ENCODE measurements around the gene PLCE1. TPM values are rescaled to one million over a fixed set of nuclear protein-coding genes. Genes with fewer than 3 reads are reported as not detected.

Gene PLCE1
- total RNA-seq, 2 experiments from 2014 or later, result not detected

DNA sequence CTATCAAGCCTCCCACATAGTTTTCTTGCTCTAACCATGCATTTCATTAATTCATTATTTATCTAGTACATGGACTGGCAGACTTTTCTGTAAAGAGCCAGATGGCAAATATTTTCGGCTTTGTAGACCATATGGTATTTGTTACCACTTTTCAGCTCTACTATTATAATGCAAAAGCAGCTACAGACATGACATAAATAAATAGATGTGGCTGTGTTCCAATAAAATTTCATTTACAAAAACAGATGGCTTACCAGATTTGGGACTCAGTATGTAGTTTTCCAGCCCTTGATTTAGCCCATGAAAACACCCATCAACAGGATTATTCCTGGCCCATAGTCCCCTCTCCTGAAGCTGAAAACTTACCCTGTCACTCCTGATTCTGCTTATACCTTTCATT is 32.1 kb downstream of the PLCE1 start:
- no peaks in the 10 kb centered on the region for H3K4me1 Mint-ChIP-seq
- H3K27ac Mint-ChIP-seq, result no peak overlapping the region
- no peaks in the 10 kb centered on the region for H3K36me3 Mint-ChIP-seq
- H3K9me3 Mint-ChIP-seq, result peaks cover 19% of the 10 kb centered on the region
- H3K27me3 Mint-ChIP-seq, result peaks cover 12% of the 10 kb centered on the region
- DNase-seq, result no peak
- H3K4me3 Mint-ChIP-seq, result no peak overlapping the region

DNA sequence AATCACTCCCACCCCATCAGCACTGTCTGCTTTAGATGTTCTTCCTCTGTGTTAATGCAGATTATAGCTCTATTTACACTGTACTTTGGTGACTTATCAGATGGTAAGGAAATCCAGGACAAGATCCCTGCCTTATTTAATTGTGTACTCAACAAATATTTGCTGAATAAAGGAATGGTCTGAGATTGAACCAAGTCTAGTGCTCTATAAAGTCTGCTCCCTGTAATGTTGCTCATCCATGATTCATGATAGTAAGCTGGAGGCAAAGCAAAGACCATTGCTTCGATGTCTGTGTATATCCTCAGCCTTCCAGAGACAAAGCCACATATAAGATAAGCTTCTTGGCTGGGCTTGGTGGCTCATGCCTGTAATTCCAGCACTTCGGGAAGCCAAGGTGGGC is 33.5 kb downstream of the PLCE1 start:
- H3K36me3 Mint-ChIP-seq, result no peaks in the 10 kb centered on the region
- H3K9me3 Mint-ChIP-seq, result peaks cover 24% of the 10 kb centered on the region
- H3K4me3 Mint-ChIP-seq, result no peak overlapping the region
- no peak for DNase-seq
- H3K27ac Mint-ChIP-seq, result no peak overlapping the region
- H3K4me1 Mint-ChIP-seq, result no peaks in the 10 kb centered on the region
- peaks cover 8% of the 10 kb centered on the region for H3K27me3 Mint-ChIP-seq

DNA sequence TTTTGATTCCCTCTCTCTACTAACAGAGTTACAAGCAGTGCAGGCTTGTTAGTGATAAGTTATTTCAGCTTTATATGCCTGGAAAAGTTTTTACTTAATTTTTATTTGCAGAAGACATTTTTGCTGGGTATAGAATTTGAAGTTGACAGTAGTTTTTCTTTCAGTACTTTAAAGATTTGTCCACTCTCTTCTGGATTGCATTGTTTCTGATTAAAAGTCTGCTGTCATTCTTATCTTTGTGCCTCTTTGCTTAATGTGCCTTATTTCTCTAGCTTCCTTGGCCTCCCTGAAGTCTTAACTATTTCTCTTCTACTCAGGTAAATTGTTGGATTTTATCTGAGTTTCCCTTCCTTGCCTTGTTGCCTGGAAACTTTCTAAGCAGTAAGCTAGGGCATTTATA is 36.2 kb downstream of the PLCE1 start:
- H3K36me3 Mint-ChIP-seq, result no peaks in the 10 kb centered on the region
- H3K4me3 Mint-ChIP-seq, result no peak overlapping the region
- H3K9me3 Mint-ChIP-seq, result peaks cover 24% of the 10 kb centered on the region
- peaks cover 4% of the 10 kb centered on the region for H3K27me3 Mint-ChIP-seq
- H3K4me1 Mint-ChIP-seq, result no peaks in the 10 kb centered on the region
- H3K27ac Mint-ChIP-seq, result no peak overlapping the region
- DNase-seq, result no peak

DNA sequence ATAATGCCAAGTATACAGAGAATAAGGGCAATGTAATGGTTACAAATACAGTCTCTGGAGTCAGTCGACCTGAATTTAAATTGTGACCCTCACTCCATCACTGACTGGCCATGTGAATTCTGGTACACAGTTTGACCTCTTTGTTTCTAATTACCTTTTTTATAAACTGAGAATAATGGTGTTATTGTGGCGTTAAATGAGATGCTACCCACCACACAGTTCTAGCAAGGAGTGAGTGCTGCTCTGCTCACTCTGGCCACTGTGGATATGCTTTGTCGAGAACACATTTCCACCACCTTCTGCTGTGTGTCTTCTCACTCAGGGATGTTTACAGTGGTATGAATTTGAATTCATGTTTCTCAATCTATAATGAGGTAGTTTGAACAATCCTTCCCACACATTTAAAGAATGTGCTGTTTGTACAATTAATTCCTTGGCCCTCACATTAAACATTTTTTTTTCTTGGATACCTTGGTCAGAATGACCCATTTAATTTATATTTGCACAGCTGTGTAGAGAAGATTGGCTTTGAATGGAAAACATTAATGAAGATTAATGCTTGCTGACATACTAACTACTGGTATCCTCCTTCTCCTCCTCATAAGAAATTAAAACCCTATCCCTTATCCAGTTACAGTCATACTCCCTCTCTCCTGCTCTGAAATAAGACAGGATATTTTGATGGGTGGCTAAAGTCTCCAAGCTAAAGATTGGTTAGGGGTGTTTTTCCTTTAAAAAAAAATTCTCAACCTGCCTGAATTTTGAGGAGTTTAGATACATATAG is 42.4 kb downstream of the PLCE1 start:
- H3K27ac Mint-ChIP-seq, result no peak overlapping the region
- no peak for DNase-seq
- no peaks in the 10 kb centered on the region for H3K36me3 Mint-ChIP-seq
- H3K4me3 Mint-ChIP-seq, result no peak overlapping the region
- H3K4me1 Mint-ChIP-seq, result no peaks in the 10 kb centered on the region
- H3K9me3 Mint-ChIP-seq, result peaks cover 2% of the 10 kb centered on the region
- H3K27me3 Mint-ChIP-seq, result peaks cover 4% of the 10 kb centered on the region

DNA sequence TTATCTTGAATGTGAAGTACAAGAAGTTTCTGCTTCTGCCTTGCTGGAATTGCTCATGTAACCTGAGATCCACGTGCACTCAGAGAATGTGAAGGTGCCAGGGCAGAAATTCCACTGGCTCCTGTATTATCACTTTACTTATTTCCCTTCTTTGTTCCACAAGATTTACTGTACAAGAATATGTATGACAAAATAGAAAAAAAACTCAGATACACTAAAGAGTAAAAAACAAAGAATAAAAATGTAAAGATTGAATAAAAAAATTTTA is 43.0 kb downstream of the PLCE1 start:
- H3K27ac Mint-ChIP-seq, result no peak overlapping the region
- no peak for DNase-seq
- H3K9me3 Mint-ChIP-seq, result peaks cover 2% of the 10 kb centered on the region
- no peaks in the 10 kb centered on the region for H3K36me3 Mint-ChIP-seq
- no peaks in the 10 kb centered on the region for H3K4me1 Mint-ChIP-seq
- peaks cover 4% of the 10 kb centered on the region for H3K27me3 Mint-ChIP-seq
- H3K4me3 Mint-ChIP-seq, result no peak overlapping the region

DNA sequence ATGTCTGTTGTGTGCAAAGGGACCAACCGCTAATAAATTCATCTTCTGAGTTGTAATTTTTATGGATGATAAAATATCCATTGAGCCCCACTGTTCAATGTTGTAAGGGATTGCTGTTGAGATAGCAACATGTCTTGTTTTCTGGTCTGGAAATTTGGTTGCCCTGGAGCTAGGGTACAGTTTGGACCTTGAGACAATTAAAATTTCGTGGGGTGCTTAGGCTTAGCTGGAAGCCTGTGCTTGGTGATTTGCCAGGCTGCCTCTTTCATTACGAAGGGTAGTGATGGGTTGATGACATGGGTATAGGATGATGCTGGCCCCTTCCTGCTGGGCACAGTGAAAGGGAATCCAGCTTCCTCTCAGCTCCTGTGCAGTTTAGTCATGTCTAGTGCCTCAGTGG is 43.6 kb downstream of the PLCE1 start:
- Mint-ChIP-seq H3K27me3 (peaks cover 6% of the 10 kb centered on the region), H3K27ac (no peak overlapping the region), H3K36me3 (no peaks in the 10 kb centered on the region), H3K4me1 (no peaks in the 10 kb centered on the region), H3K4me3 (no peak overlapping the region), H3K9me3 (no peaks in the 10 kb centered on the region)
- DNase-seq, result no peak

GRCh38 chr10:94038024-94038423 is 44.3 kb downstream of the PLCE1 start:
- no peak for DNase-seq
- Mint-ChIP-seq H3K9me3 (no peaks in the 10 kb centered on the region), H3K27ac (no peak overlapping the region), H3K4me1 (no peaks in the 10 kb centered on the region), H3K36me3 (no peaks in the 10 kb centered on the region), H3K4me3 (no peak overlapping the region), H3K27me3 (peaks cover 12% of the 10 kb centered on the region)

- Mint-ChIP-seq H3K27ac (no peak overlapping the region), H3K27me3 (peaks cover 12% of the 10 kb centered on the region), H3K4me1 (no peaks in the 10 kb centered on the region), H3K9me3 (no peaks in the 10 kb centered on the region), H3K4me3 (no peak overlapping the region), H3K36me3 (no peaks in the 10 kb centered on the region)
- no peak for DNase-seq
Measured at GRCh38 chr10:94041206-94041605, 47.5 kb downstream of the PLCE1 start.

- no peak for DNase-seq
- Mint-ChIP-seq H3K27me3 (peaks cover 12% of the 10 kb centered on the region), H3K9me3 (no peaks in the 10 kb centered on the region), H3K4me3 (no peak overlapping the region), H3K27ac (no peak overlapping the region), H3K36me3 (no peaks in the 10 kb centered on the region), H3K4me1 (no peaks in the 10 kb centered on the region)
Measured at GRCh38 chr10:94042001-94042833, 48.5 kb downstream of the PLCE1 start.

DNA sequence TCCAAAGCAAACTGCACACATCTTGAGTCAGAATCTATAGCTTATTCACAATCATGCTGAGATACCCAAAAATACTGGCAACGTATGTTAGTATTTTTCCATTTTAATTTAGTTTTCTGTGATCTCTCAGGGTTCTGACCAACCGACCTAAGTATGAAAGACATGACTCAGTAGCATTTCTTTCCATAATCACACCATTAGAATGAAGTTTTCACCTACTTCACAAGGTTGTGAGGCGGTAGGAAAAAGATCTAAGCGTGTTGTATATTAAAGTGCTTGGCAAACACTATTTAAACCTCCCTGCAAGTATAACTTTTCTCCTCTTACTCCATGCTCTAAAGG is 49.1 kb downstream of the PLCE1 start:
- Mint-ChIP-seq H3K27me3 (peaks cover 12% of the 10 kb centered on the region), H3K9me3 (no peaks in the 10 kb centered on the region), H3K4me3 (no peak overlapping the region), H3K4me1 (no peaks in the 10 kb centered on the region), H3K36me3 (no peaks in the 10 kb centered on the region), H3K27ac (no peak overlapping the region)
- no peak for DNase-seq

Other genes starting within 250 kb of the PLCE1 start
- gene LGI1, start 236.0 kb upstream of the PLCE1 start, total RNA-seq, result not detected
- 1 to 10 TPM; 4.0 to 5.3 TPM for gene SLC35G1, start 100.0 kb upstream of the PLCE1 start, total RNA-seq

All from activated naive CD8-positive, alpha-beta T cell treated with anti-CD3 and anti-CD28 coated beads for 36 hours (primary cell).